Right forelimb (tissue), 1 donor: ENCODE results near the gene CLASP1.
"Not testable (repeated sequence)": the region's sequence is repeated elsewhere in the genome, so short reads cannot be mapped to it uniquely, and the experiment has no call there.

Source experiments
- DNase-seq: peaks from one replicate; pipeline ENCODE4 v3.0.0-alpha.2; 2018

CLASP1 gene

GRCh38 chr2:121649149-121649595, at the start of gene CLASP1:
Gene CLASP1, minus strand, starts transcription at chr2:121649462. Its CDS starts 43,567 bp downstream, at chr2:121605895.
- no peak for DNase-seq

- DNase-seq = no peak
Measured at GRCh38 chr2:121698318-121698930, 49.2 kb upstream of the CLASP1 start.

- DNase-seq = no peak
Measured at GRCh38 chr2:121697108-121697631, 47.9 kb upstream of the CLASP1 start.

GRCh38 chr2:121696410-121696930, 47.2 kb upstream of the CLASP1 start:
- DNase-seq = no peak

- DNase-seq = no peak
Measured at GRCh38 chr2:121695171-121695451, 45.8 kb upstream of the CLASP1 start.

- DNase-seq = no peak
Measured at GRCh38 chr2:121694398-121695170, 45.3 kb upstream of the CLASP1 start.

GRCh38 chr2:121690572-121690971, 41.3 kb upstream of the CLASP1 start:
- not testable (repeated sequence) for DNase-seq

- no peak for DNase-seq
Measured at GRCh38 chr2:121690095-121690494, 40.8 kb upstream of the CLASP1 start.

GRCh38 chr2:121689356-121689755, 40.1 kb upstream of the CLASP1 start:
- DNase-seq = peak; percentile 48

- DNase-seq = no peak
Measured at GRCh38 chr2:121688820-121689219, 39.6 kb upstream of the CLASP1 start.

GRCh38 chr2:121686902-121687301, 37.6 kb upstream of the CLASP1 start:
- DNase-seq = no peak

- DNase-seq = no peak
Measured at GRCh38 chr2:121686218-121686617, 37.0 kb upstream of the CLASP1 start.

- no peak for DNase-seq
Measured at GRCh38 chr2:121682396-121683298, 33.4 kb upstream of the CLASP1 start.

GRCh38 chr2:121677855-121678254, 28.6 kb upstream of the CLASP1 start:
- DNase-seq = no peak

- DNase-seq = not testable (repeated sequence)
Measured at GRCh38 chr2:121671621-121672020, 22.4 kb upstream of the CLASP1 start.

- DNase-seq = no peak
Measured at GRCh38 chr2:121670181-121670580, 20.9 kb upstream of the CLASP1 start.

GRCh38 chr2:121667618-121668017, 18.4 kb upstream of the CLASP1 start:
- DNase-seq = no peak

GRCh38 chr2:121666042-121666441, 16.8 kb upstream of the CLASP1 start:
- no peak for DNase-seq

GRCh38 chr2:121665504-121665903, 16.2 kb upstream of the CLASP1 start:
- no peak for DNase-seq

GRCh38 chr2:121664713-121665112, 15.5 kb upstream of the CLASP1 start:
- DNase-seq = no peak

- DNase-seq = no peak
Measured at GRCh38 chr2:121664086-121664485, 14.8 kb upstream of the CLASP1 start.

GRCh38 chr2:121663434-121663833, 14.2 kb upstream of the CLASP1 start:
- DNase-seq = no peak

- DNase-seq = no peak
Measured at GRCh38 chr2:121662656-121663055, 13.4 kb upstream of the CLASP1 start.
